ENCODE results near the gene NT5DC2.

DNA sequence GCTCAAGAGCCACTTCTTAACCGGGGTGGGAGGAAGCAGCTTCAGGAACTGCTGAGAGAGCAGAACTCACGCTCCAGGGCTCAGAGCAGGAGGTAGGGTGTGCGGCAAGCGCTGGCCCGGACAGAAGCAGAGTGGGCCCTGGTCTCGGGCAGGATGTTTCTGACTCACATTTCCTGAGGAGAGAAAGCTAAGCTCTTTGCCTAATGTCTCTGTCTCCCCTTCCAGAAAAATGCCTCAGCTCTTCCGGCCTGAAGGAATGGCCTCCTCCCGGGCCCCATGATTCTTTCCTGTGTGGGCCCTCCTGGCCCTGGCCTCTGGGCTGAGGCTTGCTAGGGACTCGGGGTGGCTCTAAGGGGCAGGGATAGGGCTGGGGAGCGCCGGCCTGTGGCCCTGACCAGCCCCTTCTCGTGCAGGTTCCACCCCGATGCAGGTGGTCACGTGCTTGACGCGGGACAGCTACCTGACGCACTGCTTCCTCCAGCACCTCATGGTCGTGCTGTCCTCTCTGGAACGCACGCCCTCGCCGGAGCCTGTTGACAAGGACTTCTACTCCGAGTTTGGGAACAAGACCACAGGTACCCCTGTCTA is 42.6 kb downstream of the NT5DC2 start:
- TF ChIP-seq, protein P1, sequence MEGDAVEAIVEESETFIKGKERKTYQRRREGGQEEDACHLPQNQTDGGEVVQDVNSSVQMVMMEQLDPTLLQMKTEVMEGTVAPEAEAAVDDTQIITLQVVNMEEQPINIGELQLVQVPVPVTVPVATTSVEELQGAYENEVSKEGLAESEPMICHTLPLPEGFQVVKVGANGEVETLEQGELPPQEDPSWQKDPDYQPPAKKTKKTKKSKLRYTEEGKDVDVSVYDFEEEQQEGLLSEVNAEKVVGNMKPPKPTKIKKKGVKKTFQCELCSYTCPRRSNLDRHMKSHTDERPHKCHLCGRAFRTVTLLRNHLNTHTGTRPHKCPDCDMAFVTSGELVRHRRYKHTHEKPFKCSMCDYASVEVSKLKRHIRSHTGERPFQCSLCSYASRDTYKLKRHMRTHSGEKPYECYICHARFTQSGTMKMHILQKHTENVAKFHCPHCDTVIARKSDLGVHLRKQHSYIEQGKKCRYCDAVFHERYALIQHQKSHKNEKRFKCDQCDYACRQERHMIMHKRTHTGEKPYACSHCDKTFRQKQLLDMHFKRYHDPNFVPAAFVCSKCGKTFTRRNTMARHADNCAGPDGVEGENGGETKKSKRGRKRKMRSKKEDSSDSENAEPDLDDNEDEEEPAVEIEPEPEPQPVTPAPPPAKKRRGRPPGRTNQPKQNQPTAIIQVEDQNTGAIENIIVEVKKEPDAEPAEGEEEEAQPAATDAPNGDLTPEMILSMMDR (IDR thresholded peaks at IDR 0.05) = no peak
- no peak for TF ChIP-seq POLR2A (IDR thresholded peaks at IDR 0.05)
- TF ChIP-seq POLR2AphosphoS5 (IDR thresholded peaks at IDR 0.05) = peak; percentile 25
